HEK293 (cell line): ENCODE data around the gene CLCN7.
A peak's percentile ranks its signal among the peaks of the same experiment; 100 is the strongest.

Experiments
- CTCF ChIA-PET: fragments of 350-600 bp; formaldehyde crosslinking; extraction: SDS; loops from one replicate; lab custom pipeline; 2021; ENCODE audit warnings: antibody characterized with exemption; lab: Yijun Ruan, JAX
- POLR2A ChIA-PET: fragments of 300-600 bp; formaldehyde crosslinking; extraction: SDS; loops from one replicate; lab custom pipeline; 2020; ENCODE audit warnings: antibody characterized with exemption, inconsistent platforms; lab: Yijun Ruan, JAX
- H3K27ac ChIP-seq: fragments of 200-500 bp; sonication (Bioruptor generic); 2 replicates; pipeline ENCODE4 v1.5.1; 2014; ENCODE audit warnings: low read depth, low read length, control low read depth, inconsistent platforms; ENCODE audit errors: extremely low read depth
- H3K36me3 ChIP-seq, 2 experiments: fragments of 200-500 bp in 1 of 2; sonication (Bioruptor generic) in 1 of 2; 1 replicate in 1 of 2; 2 replicates in 1 of 2; pipeline ENCODE4 v1.5.1; 2014 to 2017; ENCODE audit warnings: inconsistent platforms in 2 of 2, low read length in 2 of 2; ENCODE audit not compliant: control insufficient read depth in 2 of 2, insufficient read depth in 1 of 2
- H3K4me1 ChIP-seq: fragments of 200-500 bp; sonication (Bioruptor generic); 2 replicates; pipeline ENCODE4 v1.5.1; 2014; ENCODE audit warnings: mild to moderate bottlenecking, low read length, inconsistent platforms; ENCODE audit not compliant: control insufficient read depth, insufficient read depth
- H3K4me3 ChIP-seq: 2 replicates; pipeline ENCODE4 v1.5.1; 2011; ENCODE audit warnings: low read depth, mild to moderate bottlenecking, control low read depth, low read length, moderate library complexity
- H3K9me3 ChIP-seq: fragments of 200-500 bp; sonication (Bioruptor generic); 2 replicates; pipeline ENCODE4 v1.5.1; 2014; ENCODE audit warnings: low read depth, low read length, inconsistent platforms; ENCODE audit not compliant: control insufficient read depth, insufficient read depth
- KLF7 ChIP-seq: fragments of 450-650 bp; formaldehyde crosslinking; IDR thresholded peaks from 2 replicates; pipeline ENCODE4 v1.5.1; 2016; ENCODE audit warnings: missing biosample characterization, missing genetic modification characterization, borderline replicate concordance
- MZF1 ChIP-seq: fragments of 450-650 bp; formaldehyde crosslinking; IDR thresholded peaks from 2 replicates; pipeline ENCODE4 v1.5.1; 2017; ENCODE audit warnings: missing biosample characterization, missing genetic modification characterization, borderline replicate concordance
- SETDB1 ChIP-seq: IDR thresholded peaks from one replicate; pipeline ENCODE4 v1.6.1; 2017; ENCODE audit warnings: mild to moderate bottlenecking, low read length, moderate library complexity, mixed read lengths; ENCODE audit not compliant: insufficient read length
- ZNF155 ChIP-seq: fragments of 450-650 bp; formaldehyde crosslinking; IDR thresholded peaks from 2 replicates; pipeline ENCODE4 v1.5.1; 2016; ENCODE audit warnings: missing biosample characterization, missing genetic modification characterization
- ZNF37A ChIP-seq: fragments of 450-650 bp; IDR thresholded peaks from 2 replicates; pipeline ENCODE4 v1.5.1; 2018; ENCODE audit warnings: missing biosample characterization, missing genetic modification characterization
- ZNF561 ChIP-seq: fragments of 450-650 bp; IDR thresholded peaks from 2 replicates; pipeline ENCODE4 v1.5.1; 2018; ENCODE audit warnings: missing biosample characterization, missing genetic modification characterization, borderline replicate concordance
- ZNF76 ChIP-seq: fragments of 450-650 bp; formaldehyde crosslinking; IDR thresholded peaks from 2 replicates; pipeline ENCODE4; 2016; ENCODE audit warnings: low read depth, missing biosample characterization, missing genetic modification characterization, borderline replicate concordance
- ZNF791 ChIP-seq: fragments of 450-650 bp; formaldehyde crosslinking; IDR thresholded peaks from 2 replicates; pipeline ENCODE4 v1.5.1; 2016; ENCODE audit warnings: missing biosample characterization, missing genetic modification characterization
- ZNF837 ChIP-seq: fragments of 450-650 bp; formaldehyde crosslinking; IDR thresholded peaks from 2 replicates; pipeline ENCODE4 v1.5.1; 2016; ENCODE audit warnings: missing biosample characterization, missing genetic modification characterization
- TF ChIP-seq, protein P1 (sequence below): fragments of 450-650 bp; formaldehyde crosslinking; IDR thresholded peaks from 2 replicates; pipeline ENCODE4 v1.5.1; 2016; ENCODE audit warnings: missing biosample characterization, missing genetic modification characterization
- TF ChIP-seq, protein P2 (sequence below): fragments of 450-650 bp; formaldehyde crosslinking; IDR thresholded peaks from 2 replicates; pipeline ENCODE4 v1.5.0; 2017; ENCODE audit warnings: missing biosample characterization, missing genetic modification characterization, borderline replicate concordance
- TF ChIP-seq, protein P3 (sequence below): fragments of 450-650 bp; formaldehyde crosslinking; IDR thresholded peaks from 2 replicates; pipeline ENCODE4 v1.5.1; 2016; ENCODE audit warnings: missing biosample characterization, missing genetic modification characterization
- TF ChIP-seq, protein P4 (sequence below): fragments of 450-650 bp; formaldehyde crosslinking; IDR thresholded peaks from 2 replicates; pipeline ENCODE4 v1.5.1; 2016; ENCODE audit warnings: missing biosample characterization, missing genetic modification characterization
- TF ChIP-seq, protein P5 (sequence below): fragments of 450-650 bp; formaldehyde crosslinking; IDR thresholded peaks from 2 replicates; pipeline ENCODE4 v1.5.1; 2017; ENCODE audit warnings: missing biosample characterization, missing genetic modification characterization

CLCN7 gene

DNA sequence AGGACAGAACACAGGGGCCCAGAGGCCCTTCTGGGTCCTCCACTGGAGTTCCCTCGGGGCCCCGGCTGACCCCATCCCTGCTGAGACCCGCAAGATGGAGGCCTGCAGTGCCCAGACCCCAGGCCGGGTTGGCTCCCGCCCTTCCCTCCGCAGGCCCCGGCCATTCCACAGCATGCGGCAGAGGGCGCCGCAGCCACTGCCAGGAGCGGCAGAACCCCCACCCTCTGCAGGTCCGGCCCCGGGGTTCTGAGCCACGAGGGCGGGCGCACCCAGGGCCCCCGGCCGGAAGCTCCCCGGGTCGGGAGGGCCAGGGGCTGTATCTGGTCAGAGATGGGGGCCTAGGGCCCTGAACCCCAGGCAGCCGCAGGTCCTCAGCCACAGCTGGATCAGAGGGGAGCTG lies 46.3 kb downstream of the CLCN7 start:
- no peak overlapping the region for H3K4me3 ChIP-seq
- TF ChIP-seq, protein P1, sequence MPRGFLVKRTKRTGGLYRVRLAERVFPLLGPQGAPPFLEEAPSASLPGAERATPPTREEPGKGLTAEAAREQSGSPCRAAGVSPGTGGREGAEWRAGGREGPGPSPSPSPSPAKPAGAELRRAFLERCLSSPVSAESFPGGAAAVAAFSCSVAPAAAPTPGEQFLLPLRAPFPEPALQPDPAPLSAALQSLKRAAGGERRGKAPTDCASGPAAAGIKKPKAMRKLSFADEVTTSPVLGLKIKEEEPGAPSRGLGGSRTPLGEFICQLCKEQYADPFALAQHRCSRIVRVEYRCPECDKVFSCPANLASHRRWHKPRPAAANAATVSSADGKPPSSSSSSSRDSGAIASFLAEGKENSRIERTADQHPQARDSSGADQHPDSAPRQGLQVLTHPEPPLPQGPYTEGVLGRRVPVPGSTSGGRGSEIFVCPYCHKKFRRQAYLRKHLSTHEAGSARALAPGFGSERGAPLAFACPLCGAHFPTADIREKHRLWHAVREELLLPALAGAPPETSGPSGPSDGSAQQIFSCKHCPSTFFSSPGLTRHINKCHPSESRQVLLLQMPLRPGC (tag by site-specific recombination), result no peak
- TF ChIP-seq, protein P2, sequence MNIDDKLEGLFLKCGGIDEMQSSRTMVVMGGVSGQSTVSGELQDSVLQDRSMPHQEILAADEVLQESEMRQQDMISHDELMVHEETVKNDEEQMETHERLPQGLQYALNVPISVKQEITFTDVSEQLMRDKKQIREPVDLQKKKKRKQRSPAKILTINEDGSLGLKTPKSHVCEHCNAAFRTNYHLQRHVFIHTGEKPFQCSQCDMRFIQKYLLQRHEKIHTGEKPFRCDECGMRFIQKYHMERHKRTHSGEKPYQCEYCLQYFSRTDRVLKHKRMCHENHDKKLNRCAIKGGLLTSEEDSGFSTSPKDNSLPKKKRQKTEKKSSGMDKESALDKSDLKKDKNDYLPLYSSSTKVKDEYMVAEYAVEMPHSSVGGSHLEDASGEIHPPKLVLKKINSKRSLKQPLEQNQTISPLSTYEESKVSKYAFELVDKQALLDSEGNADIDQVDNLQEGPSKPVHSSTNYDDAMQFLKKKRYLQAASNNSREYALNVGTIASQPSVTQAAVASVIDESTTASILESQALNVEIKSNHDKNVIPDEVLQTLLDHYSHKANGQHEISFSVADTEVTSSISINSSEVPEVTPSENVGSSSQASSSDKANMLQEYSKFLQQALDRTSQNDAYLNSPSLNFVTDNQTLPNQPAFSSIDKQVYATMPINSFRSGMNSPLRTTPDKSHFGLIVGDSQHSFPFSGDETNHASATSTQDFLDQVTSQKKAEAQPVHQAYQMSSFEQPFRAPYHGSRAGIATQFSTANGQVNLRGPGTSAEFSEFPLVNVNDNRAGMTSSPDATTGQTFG, result no peak
- TF ChIP-seq, protein P3, sequence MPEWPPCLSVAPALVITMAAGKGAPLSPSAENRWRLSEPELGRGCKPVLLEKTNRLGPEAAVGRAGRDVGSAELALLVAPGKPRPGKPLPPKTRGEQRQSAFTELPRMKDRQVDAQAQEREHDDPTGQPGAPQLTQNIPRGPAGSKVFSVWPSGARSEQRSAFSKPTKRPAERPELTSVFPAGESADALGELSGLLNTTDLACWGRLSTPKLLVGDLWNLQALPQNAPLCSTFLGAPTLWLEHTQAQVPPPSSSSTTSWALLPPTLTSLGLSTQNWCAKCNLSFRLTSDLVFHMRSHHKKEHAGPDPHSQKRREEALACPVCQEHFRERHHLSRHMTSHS (tag by site-specific recombination), result no peak
- no peak for TF ChIP-seq ZNF837 (tag by site-specific recombination)
- TF ChIP-seq SETDB1, result no peak
- TF ChIP-seq KLF7 (tag by site-specific recombination), result no peak
- TF ChIP-seq ZNF561 (tag by site-specific recombination), result no peak
- TF ChIP-seq, protein P4, sequence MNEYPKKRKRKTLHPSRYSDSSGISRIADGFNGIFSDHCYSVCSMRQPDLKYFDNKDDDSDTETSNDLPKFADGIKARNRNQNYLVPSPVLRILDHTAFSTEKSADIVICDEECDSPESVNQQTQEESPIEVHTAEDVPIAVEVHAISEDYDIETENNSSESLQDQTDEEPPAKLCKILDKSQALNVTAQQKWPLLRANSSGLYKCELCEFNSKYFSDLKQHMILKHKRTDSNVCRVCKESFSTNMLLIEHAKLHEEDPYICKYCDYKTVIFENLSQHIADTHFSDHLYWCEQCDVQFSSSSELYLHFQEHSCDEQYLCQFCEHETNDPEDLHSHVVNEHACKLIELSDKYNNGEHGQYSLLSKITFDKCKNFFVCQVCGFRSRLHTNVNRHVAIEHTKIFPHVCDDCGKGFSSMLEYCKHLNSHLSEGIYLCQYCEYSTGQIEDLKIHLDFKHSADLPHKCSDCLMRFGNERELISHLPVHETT (tag by site-specific recombination), result no peak
- no peak for TF ChIP-seq ZNF37A
- no peak for TF ChIP-seq ZNF791
- no peaks in the 10 kb centered on the region; the same call in 1 of the 2 replicates for H3K4me1 ChIP-seq
- H3K9me3 ChIP-seq, result no peaks in the 10 kb centered on the region
- H3K36me3 ChIP-seq, result no peaks in the 10 kb centered on the region
- CTCF ChIA-PET, result no interaction called here
- POLR2A ChIA-PET, result no interaction called here
- H3K27ac ChIP-seq, result no peak overlapping the region

DNA sequence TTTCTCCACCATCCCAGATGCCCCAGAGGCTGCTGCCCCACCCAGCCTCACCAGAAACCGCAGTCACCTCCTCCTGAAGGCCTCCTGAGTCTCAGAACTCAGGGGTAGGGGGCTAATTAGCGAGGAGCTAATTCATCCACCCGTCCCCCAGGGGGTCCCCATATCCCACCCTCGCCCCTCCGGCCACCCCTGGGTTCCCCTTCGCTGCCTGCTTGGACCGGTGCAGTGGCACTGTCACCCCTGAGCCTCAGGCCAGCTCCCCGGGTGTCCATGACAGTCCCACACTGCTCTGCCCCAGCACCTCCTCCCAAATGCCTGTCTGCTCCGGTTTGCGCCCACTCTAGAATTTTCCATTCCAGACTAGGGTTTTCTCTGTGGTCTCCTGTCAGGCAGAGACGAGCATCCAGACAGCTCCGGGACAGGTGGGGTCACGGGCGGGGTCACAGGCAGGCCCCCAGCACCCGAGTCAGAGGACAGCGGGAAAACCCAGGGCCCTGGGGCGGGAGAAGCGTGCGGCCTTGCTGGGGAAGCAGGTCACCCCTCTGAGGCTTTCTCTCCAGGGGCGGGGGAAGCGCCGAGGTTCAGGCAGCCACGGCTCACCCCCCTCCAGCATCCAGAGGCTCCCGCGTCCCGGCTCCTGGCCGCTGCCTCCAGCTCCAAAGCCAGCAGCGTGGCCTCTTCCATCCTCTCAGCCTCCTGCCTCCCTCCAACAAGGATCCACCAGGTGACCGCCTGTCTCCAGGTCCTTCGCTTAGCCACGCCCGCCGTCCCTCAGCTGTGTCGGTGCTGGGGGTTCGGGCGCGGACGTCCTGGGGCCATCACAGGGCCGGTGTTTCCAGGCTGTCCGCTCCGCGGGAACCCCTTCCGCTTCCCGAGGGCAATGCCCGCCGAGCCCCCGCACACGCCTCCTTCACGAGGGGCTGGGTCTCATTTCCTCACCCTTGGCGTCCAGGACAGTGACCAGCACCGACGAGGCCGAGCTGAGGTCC lies 47.1 kb downstream of the CLCN7 start:
- H3K9me3 ChIP-seq, result no peaks in the 10 kb centered on the region
- no peaks in the 10 kb centered on the region; the same call in 1 of the 2 replicates for H3K4me1 ChIP-seq
- H3K27ac ChIP-seq, result no peak overlapping the region
- no peaks in the 10 kb centered on the region for H3K36me3 ChIP-seq
- H3K4me3 ChIP-seq, result no peak overlapping the region
- POLR2A ChIA-PET, result no interaction called here
- TF ChIP-seq ZNF155 (tag by site-specific recombination), result no peak
- TF ChIP-seq, protein P5, sequence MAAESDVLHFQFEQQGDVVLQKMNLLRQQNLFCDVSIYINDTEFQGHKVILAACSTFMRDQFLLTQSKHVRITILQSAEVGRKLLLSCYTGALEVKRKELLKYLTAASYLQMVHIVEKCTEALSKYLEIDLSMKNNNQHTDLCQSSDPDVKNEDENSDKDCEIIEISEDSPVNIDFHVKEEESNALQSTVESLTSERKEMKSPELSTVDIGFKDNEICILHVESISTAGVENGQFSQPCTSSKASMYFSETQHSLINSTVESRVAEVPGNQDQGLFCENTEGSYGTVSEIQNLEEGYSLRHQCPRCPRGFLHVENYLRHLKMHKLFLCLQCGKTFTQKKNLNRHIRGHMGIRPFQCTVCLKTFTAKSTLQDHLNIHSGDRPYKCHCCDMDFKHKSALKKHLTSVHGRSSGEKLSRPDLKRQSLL, result peak; percentile 82; the same call in 1 of the 2 replicates
- TF ChIP-seq ZNF76 (tag by site-specific recombination), result no peak
- no peak for TF ChIP-seq MZF1 (tag by site-specific recombination)
- CTCF ChIA-PET, result interaction anchor here (0.6 kb wide), 1 partner anchor 64 kb away, joined by 5 read pairs; no protein-coding TSS in a partner anchor
